HG02610 (cell line): Measurements from ENCODE around the gene STIP1.

Source experiments
- ATAC-seq: cut with Tn5 transposase; IDR thresholded peaks from one replicate; pipeline ENCODE4 v1.9.1; 2021; ENCODE audit warnings: mild to moderate bottlenecking, moderate library complexity; ENCODE audit not compliant: unreplicated experiment

Gene STIP1

GRCh38 chr11:64234647-64235379 lies 48.8 kb downstream of the STIP1 start:
- ATAC-seq: no peak

- ATAC-seq: no peak
Observed at GRCh38 chr11:64235437-64236161, 49.6 kb downstream of the STIP1 start.

GRCh38 chr11:64237484-64237951 lies 51.5 kb downstream of the STIP1 start:
- no peak for ATAC-seq

GRCh38 chr11:64238076-64238475 lies 52.1 kb downstream of the STIP1 start:
- ATAC-seq: no peak

- no peak for ATAC-seq
Observed at GRCh38 chr11:64238999-64239398, 53.0 kb downstream of the STIP1 start.

GRCh38 chr11:64239662-64240434 lies 53.9 kb downstream of the STIP1 start:
- ATAC-seq: no peak

- peak; percentile 49 for ATAC-seq
Observed at GRCh38 chr11:64240435-64241240, 54.7 kb downstream of the STIP1 start, which contains the start of gene FKBP2. Gene FKBP2 (plus strand): TSS chr11:64241095. CDS start chr11:64242388, 1,293 bp downstream.

- peak; percentile 74 for ATAC-seq
Observed at GRCh38 chr11:64241241-64241490, 55.2 kb downstream of the STIP1 start.

GRCh38 chr11:64241491-64242374 lies 55.8 kb downstream of the STIP1 start:
- peak; percentile 2 for ATAC-seq

GRCh38 chr11:64243236-64243854 lies 57.4 kb downstream of the STIP1 start:
- ATAC-seq: no peak

GRCh38 chr11:64244107-64244506 lies 58.1 kb downstream of the STIP1 start:
- no peak for ATAC-seq

GRCh38 chr11:64244966-64245365 lies 59.0 kb downstream of the STIP1 start:
- no peak for ATAC-seq

GRCh38 chr11:64245401-64245796 lies 59.4 kb downstream of the STIP1 start:
- no peak for ATAC-seq

GRCh38 chr11:64245797-64246620 lies 60.0 kb downstream of the STIP1 start:
- ATAC-seq: no peak

GRCh38 chr11:64246621-64246870 lies 60.6 kb downstream of the STIP1 start:
- ATAC-seq: peak; percentile 11

- ATAC-seq: peak; percentile 38
Observed at GRCh38 chr11:64246871-64247728, 61.1 kb downstream of the STIP1 start, which contains the start of gene PPP1R14B. Gene PPP1R14B (minus strand): TSS chr11:64246943. CDS start chr11:64246673, 270 bp downstream.

- no peak for ATAC-seq
Observed at GRCh38 chr11:64247729-64248531, 62.0 kb downstream of the STIP1 start.
